Esophagus muscularis mucosa (tissue), 4 donors: Measurements from ENCODE around the gene IFFO2. TPM values are rescaled to one million over a fixed set of nuclear protein-coding genes. Genes with fewer than 3 reads are reported as not detected.

Experiments used
- DNase-seq: peaks from one replicate; pipeline ENCODE4 v3.0.0-alpha.2; 2017; ENCODE audit errors: extremely low spot score
- H3K27ac ChIP-seq, 4 donors: fragments of 200-600 bp; sonication (generic); replicated peaks in 1 of 4; 1 replicate in 3 of 4; 2 replicates in 1 of 4; pipeline ENCODE4 v1.5.1; 2016 to 2019; ENCODE audit warnings: mild to moderate bottlenecking in 1 of 4
- H3K27me3 ChIP-seq, 4 donors: fragments of 200-600 bp; sonication (generic); one replicate each; pipeline versions ENCODE4 v1.5.1 to v1.6.0; 2016 to 2019
- H3K36me3 ChIP-seq, 4 donors: fragments of 200-600 bp; sonication (generic); one replicate each; pipeline ENCODE4 v1.5.1; 2016 to 2019
- H3K4me1 ChIP-seq, 4 donors: fragments of 200-600 bp; sonication (generic); one replicate each; pipeline ENCODE4 v1.5.1; 2016 to 2019
- H3K4me3 ChIP-seq, 4 donors: fragments of 200-600 bp; sonication (generic); 1 replicate in 2 of 4; 2 replicates in 2 of 4; pipeline ENCODE4 v1.5.1; 2016 to 2019; ENCODE audit warnings: mild to moderate bottlenecking in 4 of 4, moderate library complexity in 1 of 4
- H3K9me3 ChIP-seq, 4 donors: fragments of 200-600 bp; sonication (generic); 1 replicate in 3 of 4; 2 replicates in 1 of 4; pipeline ENCODE4 v1.5.1; 2016 to 2019
- EP300 ChIP-seq: sonication (generic); formaldehyde crosslinking; IDR thresholded peaks from one replicate; pipeline ENCODE4 v1.6.1; 2017; ENCODE audit warnings: antibody characterized with exemption
- POLR2A ChIP-seq: fragments of 450-650 bp; IDR thresholded peaks from one replicate; pipeline ENCODE4 v1.6.1; 2017; ENCODE audit warnings: antibody characterized with exemption, moderate library complexity, mild to moderate bottlenecking, low read depth
- POLR2AphosphoS5 ChIP-seq, 2 donors: sonication (generic); formaldehyde crosslinking; IDR thresholded peaks; one replicate each; pipeline ENCODE4 v1.6.1; 2017; ENCODE audit warnings: antibody characterized with exemption in 2 of 2
- WGBS: methylation state at CpG from one replicate; pipeline ENCODE4 v1.1.5; 2018; 5-methylcytosine and 5-hydroxymethylcytosine counted together
- intact Hi-C: fragments of 100-400 bp; cut with DNase I; formaldehyde crosslinking; loops from one replicate; pipeline ENCODE4 v1.15.1; 2023
- total RNA-seq, 4 donors: library from RNA; depleted of rRNA; stranded (reverse); fragments of >200 nt; gene quantifications; one replicate each; pipeline versions ENCODE4 v1.1.0 to v1.2.1, GENCODE V29; 2016
- TF ChIP-seq, protein P1 (sequence below), 3 experiments: fragments of 200-600 bp in 2 of 3; fragments of 450-650 bp in 1 of 3; sonication (generic) in 2 of 3; IDR thresholded peaks; one replicate each; pipeline ENCODE4 v1.5.1; 2017 to 2019; ENCODE audit warnings: antibody characterized with exemption in 3 of 3, mild to moderate bottlenecking in 2 of 3, moderate library complexity in 1 of 3

The IFFO2 gene
- total RNA-seq, 4 donors from 2014 or later: 9.6 to 40.3 (median 16.3) TPM

DNA sequence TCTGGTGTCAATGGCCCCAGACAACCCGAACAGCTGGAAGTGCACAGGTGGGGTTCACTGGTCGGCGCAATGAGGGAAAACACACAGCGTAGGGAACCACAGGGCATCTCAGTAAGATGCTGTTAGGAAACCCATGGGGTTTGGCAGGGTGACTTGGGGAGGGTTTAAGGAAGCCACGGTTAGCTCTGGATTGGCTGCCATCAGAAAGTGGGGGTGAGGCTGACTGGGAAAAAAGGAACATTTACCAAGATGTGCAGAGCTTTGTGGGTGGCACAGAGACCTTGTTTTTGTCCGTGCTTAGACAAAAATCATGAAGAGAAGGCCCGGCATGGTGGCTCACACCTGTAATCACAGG is 65.1 kb downstream of the IFFO2 start:
- H3K9me3 ChIP-seq: no peaks in the 10 kb centered on the region
- 90% methylated on average over 7 of the region's 7 CpGs for WGBS
- TF ChIP-seq POLR2A (no peak), POLR2AphosphoS5 (IDR thresholded peaks at IDR 0.05) (no peak), EP300 (no peak)
- TF ChIP-seq, protein P1, sequence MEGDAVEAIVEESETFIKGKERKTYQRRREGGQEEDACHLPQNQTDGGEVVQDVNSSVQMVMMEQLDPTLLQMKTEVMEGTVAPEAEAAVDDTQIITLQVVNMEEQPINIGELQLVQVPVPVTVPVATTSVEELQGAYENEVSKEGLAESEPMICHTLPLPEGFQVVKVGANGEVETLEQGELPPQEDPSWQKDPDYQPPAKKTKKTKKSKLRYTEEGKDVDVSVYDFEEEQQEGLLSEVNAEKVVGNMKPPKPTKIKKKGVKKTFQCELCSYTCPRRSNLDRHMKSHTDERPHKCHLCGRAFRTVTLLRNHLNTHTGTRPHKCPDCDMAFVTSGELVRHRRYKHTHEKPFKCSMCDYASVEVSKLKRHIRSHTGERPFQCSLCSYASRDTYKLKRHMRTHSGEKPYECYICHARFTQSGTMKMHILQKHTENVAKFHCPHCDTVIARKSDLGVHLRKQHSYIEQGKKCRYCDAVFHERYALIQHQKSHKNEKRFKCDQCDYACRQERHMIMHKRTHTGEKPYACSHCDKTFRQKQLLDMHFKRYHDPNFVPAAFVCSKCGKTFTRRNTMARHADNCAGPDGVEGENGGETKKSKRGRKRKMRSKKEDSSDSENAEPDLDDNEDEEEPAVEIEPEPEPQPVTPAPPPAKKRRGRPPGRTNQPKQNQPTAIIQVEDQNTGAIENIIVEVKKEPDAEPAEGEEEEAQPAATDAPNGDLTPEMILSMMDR (IDR thresholded peaks at IDR 0.05): no peak

GRCh38 chr1:18890706-18891425 is 65.6 kb downstream of the IFFO2 start:
- no peaks in the 10 kb centered on the region for H3K9me3 ChIP-seq
- TF ChIP-seq, protein P1 (IDR thresholded peaks at IDR 0.05): no peak
- TF ChIP-seq POLR2A: no peak
- no peak for TF ChIP-seq POLR2AphosphoS5 (IDR thresholded peaks at IDR 0.05)
- no peak for TF ChIP-seq EP300
- H3K27me3 ChIP-seq: no peaks in the 10 kb centered on the region
- DNase-seq: no peak
- peaks cover 10 to 30% (median 20%) of the 10 kb centered on the region in 4 donors for H3K4me1 ChIP-seq
- H3K27ac ChIP-seq: peak overlapping the region in 3 of 4 donors; percentile 43 to 64 (median 48)
- intact Hi-C loops: no loop called here
- peaks cover 0 to 31% (median 15%) of the 10 kb centered on the region in 4 donors for H3K36me3 ChIP-seq
- 74% methylated on average over 6 of the region's 6 CpGs for WGBS
- no peak overlapping the region for H3K4me3 ChIP-seq

More for the DNA sequence above, 65.1 kb downstream of the IFFO2 start:
- Histone ChIP-seq H3K27me3 (no peaks in the 10 kb centered on the region), H3K4me3 (no peak overlapping the region), H3K36me3 (peaks cover 0 to 26% (median 15%) of the 10 kb centered on the region in 4 donors), H3K4me1 (peaks cover 10 to 30% (median 20%) of the 10 kb centered on the region in 4 donors), H3K27ac (peak overlapping the region in 3 of 4 donors; percentile 43 to 64 (median 48))
- intact Hi-C loops: no loop called here
- no peak for DNase-seq

DNA sequence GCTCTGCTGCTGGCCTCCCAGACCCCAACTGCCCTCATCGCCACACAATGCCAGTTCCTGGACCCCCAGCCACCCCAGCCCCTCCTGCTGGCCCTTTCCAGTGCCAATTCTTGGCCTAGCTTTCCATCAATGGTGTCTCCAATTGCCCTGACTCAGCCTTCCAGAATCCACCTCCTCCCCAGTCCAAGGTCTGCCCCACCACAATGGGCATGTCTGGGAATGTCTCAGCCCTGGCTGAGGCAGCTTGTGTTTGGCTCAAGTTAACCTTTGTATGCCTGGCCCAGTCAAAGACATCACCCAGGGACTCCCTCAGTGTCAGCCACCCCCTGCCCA is 70.5 kb downstream of the IFFO2 start:
- TF ChIP-seq POLR2AphosphoS5 (IDR thresholded peaks at IDR 0.05): no peak
- TF ChIP-seq POLR2A: no peak
- no peak for TF ChIP-seq EP300
- TF ChIP-seq, protein P1 (IDR thresholded peaks at IDR 0.05): no peak
- H3K4me1 ChIP-seq: peaks cover 6 to 12% (median 8%) of the 10 kb centered on the region in 4 donors
- no peaks in the 10 kb centered on the region for H3K27me3 ChIP-seq
- WGBS: 100% methylated on average over 1 of the region's 1 CpG
- H3K27ac ChIP-seq: no peak overlapping the region
- H3K4me3 ChIP-seq: no peak overlapping the region
- intact Hi-C loops: no loop called here
- DNase-seq: no peak
- no peaks in the 10 kb centered on the region for H3K9me3 ChIP-seq
- H3K36me3 ChIP-seq: peaks cover 0 to 58% (median 39%) of the 10 kb centered on the region in 4 donors

DNA sequence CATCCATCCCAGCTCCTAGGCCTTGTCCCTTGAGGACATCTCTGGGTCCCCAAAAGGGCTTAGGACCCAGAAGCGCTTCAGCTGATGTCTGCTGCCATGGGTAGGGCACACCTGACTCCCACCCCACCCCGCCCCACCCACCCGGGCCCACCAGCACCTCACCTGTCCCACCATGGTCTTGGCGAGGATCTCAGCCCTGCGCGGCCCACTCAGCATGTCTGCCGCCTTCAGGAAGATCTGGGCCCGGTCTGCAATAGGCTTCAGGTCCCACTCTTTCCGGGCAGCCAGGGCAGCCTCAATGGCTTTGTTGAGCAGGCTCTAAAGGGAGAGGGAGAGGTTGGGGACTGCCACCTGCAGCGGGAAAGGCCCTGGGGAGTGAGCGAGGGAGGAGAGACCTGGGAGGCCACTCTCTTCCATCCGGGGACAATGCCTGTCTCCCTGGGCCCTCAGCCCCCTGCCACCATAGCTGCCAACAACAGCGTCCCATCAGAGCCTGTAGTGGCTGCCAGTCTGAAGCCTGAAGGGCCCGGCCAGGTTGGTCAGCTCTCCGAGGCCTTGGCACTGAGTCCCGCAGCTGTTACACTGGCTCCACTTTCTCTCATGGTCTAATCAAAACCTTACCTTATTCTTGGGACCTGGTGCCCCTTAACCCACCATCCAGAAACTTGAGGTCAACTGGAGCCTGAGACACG is 71.0 kb downstream of the IFFO2 start:
- Histone ChIP-seq H3K9me3 (no peaks in the 10 kb centered on the region), H3K4me1 (peaks cover 1 to 7% (median 2%) of the 10 kb centered on the region in 4 donors), H3K27ac (no peak overlapping the region), H3K27me3 (no peaks in the 10 kb centered on the region), H3K4me3 (no peak overlapping the region), H3K36me3 (peaks cover 0 to 58% (median 39%) of the 10 kb centered on the region in 4 donors)
- no peak for DNase-seq
- intact Hi-C loops: no loop called here
- TF ChIP-seq POLR2AphosphoS5 (IDR thresholded peaks at IDR 0.05) (no peak), EP300 (no peak)
- WGBS: 87% methylated on average over 6 of the region's 17 CpGs

GRCh38 chr1:18884727-18885126 is 71.7 kb downstream of the IFFO2 start:
- no peak overlapping the region for H3K4me3 ChIP-seq
- TF ChIP-seq POLR2A: no peak
- TF ChIP-seq EP300: no peak
- TF ChIP-seq, protein P1 (IDR thresholded peaks at IDR 0.05): no peak
- no peak for TF ChIP-seq POLR2AphosphoS5 (IDR thresholded peaks at IDR 0.05)
- H3K27me3 ChIP-seq: no peaks in the 10 kb centered on the region
- DNase-seq: no peak
- H3K27ac ChIP-seq: no peak overlapping the region
- 76% methylated on average over 6 of the region's 6 CpGs for WGBS
- H3K36me3 ChIP-seq: peaks cover 0 to 62% (median 38%) of the 10 kb centered on the region in 4 donors
- intact Hi-C loops: no loop called here
- H3K4me1 ChIP-seq: no peaks in the 10 kb centered on the region
- no peaks in the 10 kb centered on the region for H3K9me3 ChIP-seq
